ENCODE measurements around the gene CCSER1.
"Not testable (repeated sequence)": the region's sequence is repeated elsewhere in the genome, so short reads cannot be mapped to it uniquely, and the experiment has no call there.

CCSER1 gene

DNA sequence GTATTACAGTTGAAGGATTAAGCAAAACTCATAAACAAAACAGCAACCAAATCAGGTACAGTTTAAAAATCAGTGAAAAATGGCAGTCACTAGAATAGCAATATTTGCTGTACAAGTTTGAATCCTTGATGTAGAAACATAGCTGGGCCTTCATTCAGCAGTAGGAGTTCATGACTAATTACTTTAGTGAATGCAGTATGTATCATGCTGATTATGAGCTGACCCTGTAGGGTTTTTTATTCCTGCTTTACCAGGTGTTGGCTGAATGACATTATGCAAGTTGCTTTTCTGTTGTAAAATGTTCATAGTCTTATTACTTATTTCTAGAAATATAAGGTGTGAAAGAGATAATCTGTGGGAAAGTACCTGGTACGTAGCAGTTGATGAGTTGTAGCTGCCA is 179.6 kb downstream of the CCSER1 start:
- FAIRE-seq = no peak

DNA sequence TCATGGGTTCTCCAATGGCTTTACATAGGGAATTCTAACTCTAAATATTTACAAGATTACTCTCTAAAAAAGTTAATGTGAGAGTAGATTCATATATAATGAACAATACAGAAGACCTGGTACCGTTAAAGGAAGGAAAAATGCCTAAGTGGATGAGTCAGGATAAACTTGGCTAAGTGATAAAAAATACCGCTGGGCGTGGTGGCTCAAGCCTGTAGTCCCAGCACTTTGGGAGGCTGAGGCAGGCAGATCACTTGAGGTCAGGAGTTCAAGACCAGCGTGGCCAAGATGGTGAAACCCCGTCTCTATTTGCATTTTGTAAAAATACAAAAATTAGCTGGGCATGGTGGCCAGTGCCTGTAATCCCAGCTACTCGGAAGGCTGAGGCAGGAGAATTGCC is 189.9 kb downstream of the CCSER1 start:
- not testable (repeated sequence) for FAIRE-seq

DNA sequence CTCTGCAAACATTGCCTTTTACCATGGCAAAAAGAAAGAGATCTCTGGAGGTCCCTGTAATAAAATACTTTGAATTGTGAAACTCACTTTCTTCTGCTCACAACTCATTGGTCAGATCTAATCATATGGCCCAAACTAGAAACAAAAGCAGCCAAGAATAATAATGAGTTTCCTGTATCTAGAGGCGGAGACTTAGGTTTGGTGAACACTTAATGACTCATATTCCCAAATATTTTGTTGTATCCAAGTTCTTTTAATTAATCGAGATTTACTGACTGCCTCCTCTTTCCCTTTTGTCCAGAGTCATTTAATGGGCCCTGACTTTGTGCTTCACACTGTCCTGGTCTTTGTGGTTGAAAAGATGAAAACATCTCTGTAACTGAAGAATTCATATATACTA is 190.6 kb downstream of the CCSER1 start:
- FAIRE-seq = no peak

DNA sequence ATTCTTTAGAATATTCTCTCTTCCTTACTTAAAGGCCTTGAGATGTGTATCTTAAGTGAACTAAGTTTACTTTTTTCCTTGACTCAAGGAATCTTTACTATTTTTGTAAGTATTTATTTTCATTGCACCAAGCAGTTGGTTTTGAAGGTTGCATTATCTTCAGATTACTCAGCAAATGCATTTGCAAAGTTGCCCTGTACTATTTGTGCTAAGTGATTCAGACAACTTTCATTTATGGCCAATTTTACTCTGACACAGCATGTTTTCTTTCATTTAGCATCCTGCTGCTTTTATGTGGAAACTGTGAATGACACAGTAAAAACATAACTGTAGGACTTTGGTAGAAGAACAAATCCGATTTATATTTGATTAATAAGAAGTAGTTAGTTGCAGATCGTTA is 191.0 kb downstream of the CCSER1 start:
- FAIRE-seq = no peak

DNA sequence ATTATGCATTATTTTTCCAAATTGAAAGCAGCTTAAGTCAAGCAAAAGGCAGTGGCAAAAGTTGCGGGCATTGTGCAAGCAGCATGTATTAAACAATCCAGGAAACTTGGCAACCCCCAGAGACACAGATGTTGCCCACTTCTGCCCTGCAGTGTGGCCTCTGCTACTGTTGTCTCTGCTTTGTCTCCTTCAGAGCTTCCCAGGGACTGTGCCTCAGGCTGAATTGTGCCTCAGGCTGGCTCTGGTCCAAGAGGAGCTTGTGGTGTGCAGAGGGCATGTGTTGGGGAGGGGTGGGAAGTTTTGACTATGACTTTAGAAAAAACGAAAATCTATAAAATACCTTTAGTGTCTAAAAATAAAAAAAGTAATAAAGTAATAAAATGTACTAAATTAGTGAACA is 201.4 kb downstream of the CCSER1 start:
- FAIRE-seq = no peak

DNA sequence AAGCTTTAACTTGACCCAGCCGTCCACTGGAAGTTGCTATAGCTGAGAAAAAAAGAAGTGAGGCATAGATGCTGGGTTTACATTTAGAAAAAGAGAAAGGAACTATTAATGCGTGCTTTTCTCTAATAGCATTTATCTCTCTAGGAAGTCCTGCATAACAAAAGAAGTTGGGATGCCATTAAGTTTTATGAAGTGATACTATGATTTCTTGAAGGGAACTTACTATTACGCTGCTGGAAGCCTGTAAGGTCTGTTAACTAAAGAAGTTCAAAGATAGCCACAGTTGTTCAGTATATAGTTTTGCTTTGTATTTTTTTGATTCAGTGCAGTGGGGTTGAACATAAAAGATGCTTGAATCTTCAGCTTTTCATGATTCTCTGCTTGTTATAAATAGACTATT is 203.4 kb downstream of the CCSER1 start:
- FAIRE-seq = no peak

DNA sequence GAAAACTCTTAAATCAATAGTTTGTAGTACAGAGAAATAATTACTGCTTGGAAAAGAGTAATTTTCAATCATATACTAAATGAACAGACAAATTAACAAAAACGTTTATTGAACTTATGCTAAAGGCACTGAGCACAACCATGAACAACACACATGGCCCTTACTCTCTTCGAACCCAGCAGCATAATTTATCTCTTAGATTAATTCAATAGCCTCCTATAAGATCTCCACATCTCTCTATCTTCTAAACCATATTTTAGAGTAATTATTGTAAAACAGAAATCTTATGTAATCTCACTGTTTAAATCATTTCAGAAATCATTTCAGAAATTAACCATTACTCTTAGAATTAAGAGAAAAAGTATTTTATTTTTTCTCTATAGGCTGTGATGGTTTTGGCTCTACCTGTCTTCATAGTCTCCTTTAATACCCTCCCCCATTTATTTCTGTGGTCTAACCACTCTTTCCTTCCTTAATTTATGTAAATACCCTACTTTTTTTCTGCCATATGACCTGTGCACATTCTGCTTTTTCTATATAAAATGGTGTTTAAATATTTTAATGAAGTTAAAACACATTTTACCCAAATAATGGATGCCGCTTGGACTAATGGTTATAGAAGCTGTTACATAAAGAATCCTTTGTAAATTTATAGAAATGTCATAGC is 218.5 kb downstream of the CCSER1 start:
- no peak for FAIRE-seq

DNA sequence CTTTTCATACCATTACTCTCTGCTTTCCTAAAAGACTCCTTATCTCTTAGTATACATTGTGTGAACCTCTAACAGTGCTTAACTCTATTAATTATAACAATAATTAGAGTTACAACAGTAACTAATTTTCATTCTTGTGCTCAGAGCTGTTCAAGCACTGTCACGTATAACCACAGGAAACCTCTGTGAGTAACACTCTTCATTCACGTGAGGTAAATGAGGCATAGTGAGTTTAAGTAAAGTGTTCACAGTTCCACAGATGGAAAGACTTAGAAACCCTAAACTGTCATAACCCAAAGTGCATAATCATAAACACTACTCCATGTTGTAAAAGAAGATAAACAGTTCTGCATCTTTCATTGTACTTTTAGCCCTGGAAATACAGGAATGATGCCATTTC is 222.4 kb downstream of the CCSER1 start:
- no peak for FAIRE-seq

DNA sequence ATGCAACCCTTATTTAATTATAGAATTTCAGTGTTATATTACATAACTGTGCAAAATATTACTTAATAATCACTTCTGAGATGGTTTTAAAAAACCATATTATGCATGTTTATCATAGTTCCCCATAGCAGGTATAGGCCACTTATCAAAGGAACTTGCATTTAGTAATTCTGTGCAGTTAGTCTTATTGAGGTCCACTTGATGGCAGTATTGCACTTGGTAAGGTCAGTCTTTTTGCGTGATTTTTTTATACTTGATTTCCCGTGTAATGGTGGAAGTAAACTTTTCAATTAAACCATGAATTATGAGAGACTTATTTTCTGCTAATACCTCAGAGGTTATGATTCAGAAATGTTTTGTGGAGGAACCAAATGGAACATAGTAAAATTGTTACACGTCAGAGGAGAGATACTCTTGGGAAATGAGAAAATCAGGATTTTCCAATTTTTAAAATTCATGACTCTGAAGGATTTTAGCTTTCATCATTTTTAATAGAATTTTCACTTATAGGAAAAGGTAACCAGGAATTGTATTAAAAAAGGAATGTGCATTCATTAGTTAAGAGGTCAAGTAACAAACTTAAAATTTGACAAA is 230.0 kb downstream of the CCSER1 start:
- no peak for FAIRE-seq

DNA sequence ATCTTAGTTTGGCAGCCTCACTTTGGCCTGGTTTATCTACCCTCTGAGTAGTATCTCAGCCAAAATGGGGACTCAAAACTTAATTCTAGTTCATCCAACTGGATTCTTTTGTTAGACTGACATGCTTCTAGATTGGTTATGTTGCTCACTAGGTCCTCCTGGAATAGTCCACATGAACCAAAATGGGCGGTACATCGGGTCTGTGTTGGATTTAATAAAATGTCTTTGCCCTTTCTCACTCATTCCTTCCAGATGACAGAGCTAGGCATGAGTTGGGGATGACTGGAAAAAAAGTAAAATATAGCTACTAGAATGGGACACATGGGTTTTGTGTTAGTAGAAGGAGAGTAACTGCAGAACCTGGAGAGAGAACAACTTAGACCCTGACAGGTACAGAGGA is 247.9 kb downstream of the CCSER1 start:
- FAIRE-seq = no peak

DNA sequence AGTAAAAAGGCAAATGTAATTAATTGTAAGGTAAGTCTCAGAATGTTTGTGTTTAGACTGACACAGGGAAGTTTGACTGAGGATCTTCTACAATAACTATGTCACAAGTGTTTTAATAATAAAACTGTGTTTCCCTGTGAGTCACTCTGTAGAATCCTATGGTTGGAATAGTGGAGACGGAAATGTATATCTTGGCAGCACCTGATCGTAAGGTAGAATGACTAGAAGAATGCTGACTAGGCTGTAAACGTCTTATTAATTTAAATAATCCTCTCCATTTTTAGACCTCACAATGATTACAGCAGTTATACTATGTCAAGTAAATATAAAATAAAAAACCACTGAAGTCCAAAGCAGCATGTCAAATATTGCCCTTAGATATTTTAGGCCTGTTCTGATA is 266.0 kb downstream of the CCSER1 start:
- no peak for FAIRE-seq

DNA sequence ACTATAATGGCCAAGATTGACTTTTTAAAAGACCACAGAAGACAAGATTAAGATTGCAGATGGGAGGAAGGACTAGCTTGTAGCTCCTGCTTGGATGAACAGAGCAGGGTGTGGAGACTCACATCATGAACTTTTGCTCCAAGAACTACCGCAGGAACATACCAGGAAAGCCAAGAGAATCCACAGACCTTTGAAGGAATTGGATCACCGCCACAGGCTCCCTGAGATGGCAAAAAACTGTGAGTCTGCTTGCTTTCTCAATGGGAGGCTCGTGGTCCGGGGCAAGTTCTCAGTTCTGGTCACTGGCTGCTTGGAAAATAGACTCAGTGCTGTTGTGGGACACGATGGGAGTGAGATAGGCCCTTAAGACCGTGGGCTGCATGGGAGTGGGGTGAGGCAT is 276.6 kb downstream of the CCSER1 start:
- FAIRE-seq = no peak

DNA sequence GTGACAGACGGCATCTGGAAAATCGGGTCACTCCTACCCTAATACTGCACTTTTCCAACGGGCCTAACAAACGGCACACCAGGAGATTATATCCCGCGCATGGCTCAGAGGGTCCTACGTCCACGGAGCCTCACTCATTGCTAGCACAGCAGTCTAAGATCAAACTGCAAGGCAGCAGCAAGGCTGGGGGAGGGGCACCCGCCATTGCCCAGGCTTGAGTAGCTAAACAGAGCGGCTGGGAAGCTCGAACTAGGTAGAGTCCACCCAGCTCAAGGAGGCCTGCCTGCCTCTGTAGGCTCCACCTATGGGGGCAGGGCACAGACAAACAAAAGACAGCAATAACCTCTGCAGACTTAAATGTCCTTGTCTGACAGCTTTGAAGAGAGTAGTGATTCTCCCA is 280.7 kb downstream of the CCSER1 start:
- not testable (repeated sequence) for FAIRE-seq

DNA sequence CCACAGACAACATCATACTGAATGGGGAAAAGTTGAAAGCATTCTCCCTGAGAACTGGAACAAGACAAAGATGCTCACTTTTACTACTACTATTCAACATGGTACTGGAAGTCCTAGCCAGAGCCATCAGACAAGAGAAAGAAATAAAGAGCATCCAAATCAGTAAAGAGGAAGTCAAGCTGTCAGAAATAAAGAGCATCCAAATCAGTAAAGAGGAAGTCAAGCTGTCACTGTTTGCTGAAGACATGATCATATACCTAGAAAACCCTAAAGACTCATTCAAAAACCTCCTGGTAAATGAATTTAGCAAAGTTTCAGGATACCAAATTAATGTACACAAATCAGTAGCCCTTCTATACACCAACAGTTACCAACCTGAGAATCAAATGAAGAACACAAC is 285.6 kb downstream of the CCSER1 start:
- FAIRE-seq = not testable (repeated sequence)

DNA sequence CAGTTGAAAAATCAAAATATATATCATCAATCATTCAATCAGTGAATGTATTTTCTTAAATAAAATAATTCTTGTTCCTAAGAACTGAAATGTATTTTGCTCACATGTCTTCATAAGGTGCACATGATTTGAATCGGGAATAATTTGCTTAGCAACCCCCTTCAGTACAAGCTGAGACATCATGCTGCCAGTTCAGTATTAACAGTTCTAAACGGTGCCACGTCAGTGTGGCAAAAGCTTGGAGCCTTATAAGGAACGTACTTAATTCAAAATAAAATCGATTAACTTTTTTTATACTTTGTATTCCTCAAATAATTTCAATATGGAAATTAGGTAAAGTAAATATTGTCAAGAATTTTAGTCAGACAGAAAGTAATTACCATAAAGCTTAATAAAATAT is 287.9 kb downstream of the CCSER1 start:
- FAIRE-seq = peak; percentile 33

DNA sequence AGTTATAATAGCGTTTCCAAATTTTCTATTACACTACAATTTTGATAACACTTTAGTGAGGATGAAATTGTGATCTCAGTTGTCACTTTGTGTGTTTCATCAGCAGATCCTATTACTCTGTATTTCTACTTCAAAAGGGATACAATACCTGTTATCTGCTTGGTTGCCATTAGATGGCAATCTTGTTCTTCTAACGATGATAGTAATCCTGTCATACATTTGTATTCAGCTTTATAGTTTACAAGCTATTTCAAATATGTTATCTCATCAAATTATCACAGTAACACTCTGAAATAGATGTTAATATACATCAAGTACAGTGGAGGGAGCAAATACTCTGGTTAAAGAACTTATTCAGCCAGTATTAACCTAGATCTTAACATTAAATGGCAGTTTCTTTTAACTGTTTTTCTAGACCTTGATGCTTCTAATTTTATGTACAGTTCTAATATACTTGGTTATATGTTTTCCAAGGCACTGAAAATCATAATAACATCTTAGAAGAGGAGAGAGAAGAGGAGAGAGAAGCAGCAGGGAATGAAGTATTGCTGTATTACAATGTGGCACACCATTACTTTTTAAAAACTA is 292.0 kb downstream of the CCSER1 start:
- peak; percentile 21 for FAIRE-seq

DNA sequence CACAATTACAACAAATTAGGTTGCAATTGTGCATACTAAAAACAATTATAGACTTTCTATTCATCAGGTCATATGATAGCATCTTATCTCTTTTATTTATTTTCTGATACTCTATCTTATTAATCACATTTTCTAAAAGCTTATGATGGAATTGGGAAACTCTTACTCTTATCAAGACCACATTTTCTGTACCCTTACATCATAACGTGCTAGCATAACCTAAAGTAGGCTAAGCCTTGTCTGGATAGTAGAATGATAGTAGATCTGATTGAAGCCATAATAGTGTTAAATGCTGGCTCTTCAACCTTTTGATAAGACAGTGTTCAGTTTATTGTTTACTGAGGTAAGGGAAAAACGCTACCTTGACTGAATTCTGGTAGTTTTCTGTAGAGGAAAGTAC is 294.0 kb downstream of the CCSER1 start:
- no peak for FAIRE-seq

DNA sequence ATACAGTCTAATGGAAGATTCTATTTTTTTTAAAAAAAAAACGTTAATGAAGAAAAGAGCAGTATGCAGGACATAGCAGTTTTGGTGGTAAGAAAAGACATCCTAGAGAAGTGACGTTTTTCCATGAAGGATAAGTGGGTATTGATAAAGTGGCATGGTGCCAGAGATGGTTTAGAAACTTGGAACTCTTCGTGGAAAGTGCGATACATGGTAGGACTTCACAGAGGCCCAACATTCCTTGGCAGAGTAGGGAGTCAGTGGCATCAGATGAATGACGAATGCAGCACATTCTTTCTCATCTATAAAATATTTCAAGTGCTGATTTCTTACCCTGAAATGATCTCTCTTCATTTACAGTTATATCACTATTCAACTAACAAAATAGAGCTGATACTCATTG is 298.7 kb downstream of the CCSER1 start:
- FAIRE-seq = no peak

DNA sequence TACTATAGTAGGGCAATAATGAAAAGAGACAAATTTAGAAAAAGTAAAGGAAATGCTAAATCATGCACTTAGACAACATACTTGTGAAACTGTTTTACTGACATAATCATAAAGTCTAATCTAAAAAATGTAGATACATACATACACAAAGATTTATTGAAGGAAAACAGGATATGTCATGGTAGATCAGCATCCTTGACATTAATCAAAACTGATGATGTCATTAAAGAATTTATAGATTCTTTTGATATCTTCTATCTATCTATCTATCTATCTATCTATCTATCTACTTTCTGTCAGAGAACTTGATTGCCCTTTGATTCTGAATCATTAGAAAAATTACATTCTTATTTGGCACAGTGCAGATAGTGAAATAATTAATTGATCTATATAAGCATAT is 311.3 kb downstream of the CCSER1 start:
- FAIRE-seq = no peak

DNA sequence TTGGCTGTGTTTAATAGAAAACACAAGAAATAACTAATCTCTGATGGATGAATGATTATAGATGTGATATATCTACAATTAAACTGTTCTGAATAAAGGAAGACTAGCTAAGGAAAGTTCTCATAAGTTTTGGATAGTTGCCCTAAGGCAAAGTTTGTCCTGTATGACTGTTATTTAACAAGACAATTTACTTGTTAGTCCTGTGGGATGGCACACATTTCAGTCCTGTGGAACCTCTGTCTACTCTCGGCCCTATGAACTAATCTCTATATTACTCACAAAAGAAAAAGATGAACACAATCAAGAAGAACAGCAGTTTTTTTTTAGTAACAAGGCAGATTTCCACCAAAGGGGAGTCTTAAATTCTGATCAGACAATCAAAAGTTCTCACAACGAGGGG is 314.6 kb downstream of the CCSER1 start:
- no peak for FAIRE-seq

DNA sequence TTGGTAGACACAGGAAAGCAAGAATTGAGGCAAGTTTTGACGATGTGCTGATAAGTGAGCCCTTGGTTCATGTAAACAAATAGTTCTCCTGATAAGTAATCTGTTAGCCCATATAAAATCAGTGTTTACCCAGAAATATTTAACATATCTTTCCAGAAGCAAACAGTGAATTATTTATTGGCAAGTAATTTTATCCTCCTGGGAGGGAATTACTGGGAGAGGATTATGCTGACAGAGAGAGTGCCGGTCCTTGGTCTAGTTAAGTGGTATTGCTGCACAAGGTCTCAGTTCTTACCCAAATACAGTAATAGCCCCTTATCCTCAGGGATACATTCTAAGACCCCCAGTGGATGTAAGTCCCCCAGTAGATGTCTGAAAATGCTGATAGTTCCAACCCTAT is 315.4 kb downstream of the CCSER1 start:
- no peak for FAIRE-seq

DNA sequence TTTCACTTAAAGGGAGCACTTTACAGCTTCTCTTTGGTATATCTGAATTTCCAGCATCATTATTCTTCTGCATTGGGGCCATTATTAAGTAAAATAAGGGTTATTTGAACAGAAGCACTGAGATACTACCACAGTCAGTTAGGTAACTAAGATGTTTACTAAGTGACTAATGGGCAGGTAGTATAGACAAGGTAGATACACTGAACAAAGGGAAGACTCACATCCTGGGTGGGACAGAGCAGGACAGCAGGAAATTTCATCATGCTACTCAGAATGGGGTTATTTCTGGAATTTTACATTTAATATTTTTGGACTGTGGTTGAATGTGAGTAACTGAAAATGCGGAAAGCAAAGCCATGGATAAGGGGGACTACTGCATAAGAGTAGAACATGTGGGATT is 316.0 kb downstream of the CCSER1 start:
- FAIRE-seq = no peak

DNA sequence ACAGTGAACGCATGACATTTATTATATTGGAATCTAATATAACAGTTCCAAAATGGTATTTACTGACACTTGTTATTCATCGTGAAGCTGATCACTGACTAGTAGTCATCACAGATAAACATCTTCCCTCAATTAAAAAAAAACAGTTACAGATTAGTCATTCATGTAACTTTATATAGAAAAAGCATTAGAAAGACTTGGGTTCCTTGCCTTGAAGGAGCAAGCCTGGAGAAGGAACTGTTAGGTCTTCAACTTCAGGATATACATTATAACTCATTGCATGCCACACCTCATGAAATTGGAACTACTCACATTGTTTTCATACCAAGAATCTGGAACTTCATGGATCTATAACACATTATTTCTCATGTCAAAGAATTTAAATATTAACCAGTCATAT is 317.7 kb downstream of the CCSER1 start:
- no peak for FAIRE-seq

DNA sequence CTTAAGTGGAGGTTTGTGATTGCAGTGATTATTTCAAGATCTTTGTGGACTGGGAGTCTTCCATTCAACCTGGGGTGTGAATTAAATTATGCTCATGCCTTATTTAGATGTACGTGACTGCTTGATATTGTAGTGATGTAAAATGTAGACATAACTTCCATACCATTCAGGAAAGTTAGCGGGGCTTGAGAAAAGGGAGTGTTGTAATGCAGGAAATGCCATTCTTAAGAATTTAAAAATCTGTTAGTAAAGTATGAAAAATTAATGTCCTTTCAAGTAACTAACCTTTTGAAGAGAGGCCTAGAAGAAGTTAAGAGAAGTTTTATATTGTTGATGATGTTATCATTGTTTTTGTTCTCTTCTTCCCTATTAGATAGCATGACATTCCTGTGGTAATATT is 318.2 kb downstream of the CCSER1 start:
- FAIRE-seq = no peak

DNA sequence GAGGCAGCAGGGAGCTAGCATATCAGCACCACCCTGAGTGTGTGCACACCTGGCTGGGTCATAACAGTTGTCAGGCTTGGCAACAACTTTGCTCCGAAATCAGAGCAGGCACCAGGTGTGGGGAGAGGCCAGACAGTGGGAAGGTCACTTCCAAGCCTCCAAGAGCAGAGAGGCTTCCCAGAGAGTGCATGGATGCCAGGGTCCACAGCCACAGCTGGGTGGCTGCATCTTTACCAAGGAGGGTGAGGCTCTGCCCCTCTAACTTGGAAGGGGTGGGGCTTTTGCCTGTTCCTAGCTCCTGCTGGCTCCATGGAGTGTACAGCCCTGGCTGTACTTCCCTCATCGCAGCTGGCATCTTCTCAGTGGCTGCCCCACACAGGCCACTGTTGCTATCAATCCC is 322.4 kb downstream of the CCSER1 start:
- no peak for FAIRE-seq
